ENCODE measurements around the gene ARMC12. TPM values are rescaled to one million over a fixed set of nuclear protein-coding genes. Genes with fewer than 3 reads are reported as not detected.
"Not testable (repeated sequence)": the region's sequence is repeated elsewhere in the genome, so short reads cannot be mapped to it uniquely, and the experiment has no call there.

The ARMC12 gene
- polyA plus RNA-seq, 1 donor (not counting 4 experiments of a cell fraction or from before 2014, with no cell fraction given), result 0.54 TPM

- H4K20me1 ChIP-seq (ENCODE audit: control insufficient read depth, extremely low read depth, insufficient read depth, low read length), result no peaks in the 10 kb centered on the region
- dilution Hi-C loops (cut with MboI; ENCODE audit: extremely low pct_ligation_motif_present, low sequenced_read_pairs), result no loop called here
- no peaks in the 10 kb centered on the region for H3K36me3 ChIP-seq (ENCODE audit: control insufficient read depth in 2 of 2, extremely low read depth in 1 of 2, insufficient read depth in 2 of 2, low read length in 2 of 2)
- H3K4me1 ChIP-seq (ENCODE audit: control insufficient read depth, extremely low read depth, insufficient read depth, low read length), result peaks cover 7% of the 10 kb centered on the region
- H3K4me3 ChIP-seq (ENCODE audit: control insufficient read depth in 2 of 3, extremely low read depth in 1 of 3, insufficient read depth in 2 of 3, low read depth in 1 of 3, low read length in 3 of 3), result peak within 1 kb of the TSS; percentile 61 to 89 (median 87)
- peak within 1 kb of the TSS; percentile 82 for H3K27ac ChIP-seq (ENCODE audit: control insufficient read depth, insufficient read depth, low read length)
- FAIRE-seq, result no peak
- DNase-seq (ENCODE audit: low read depth, low spot score), result no peak
- no peaks in the 10 kb centered on the region for H3K9me3 ChIP-seq (ENCODE audit: control insufficient read depth, low read depth, low read length)
- peak within 1 kb of the TSS; percentile 80 for H3K4me2 ChIP-seq (ENCODE audit: control insufficient read depth, extremely low read depth, insufficient read depth, low read depth, low read length)
- no peaks in the 10 kb centered on the region for H3K27me3 ChIP-seq (ENCODE audit: control insufficient read depth, extremely low read depth, insufficient read depth, low read length)
- TF ChIP-seq EZH2 (IDR thresholded peaks at IDR 0.05; ENCODE audit: low read length), result no peak
- no peak for TF ChIP-seq CTCF (optimal IDR thresholded peaks at IDR 0.05 in 1 of 3, IDR thresholded peaks at IDR 0.05 in 1 of 3, conservative IDR thresholded peaks at IDR 0.05 in 1 of 3; ENCODE audit: extremely low read depth in 1 of 3, insufficient read depth in 2 of 3, low read length in 3 of 3)
- peak within 1 kb of the TSS; percentile 68 for H2AFZ ChIP-seq (ENCODE audit: control insufficient read depth, low read length)
- no peaks in the 10 kb centered on the region for H3K9me1 ChIP-seq (ENCODE audit: control insufficient read depth, extremely low read depth, insufficient read depth, low read length)
- peaks cover 47% of the 10 kb centered on the region for H3K79me2 ChIP-seq (ENCODE audit: control insufficient read depth, insufficient read depth, low read length)
- H3K9ac ChIP-seq (ENCODE audit: control insufficient read depth, extremely low read depth, insufficient read depth, low read length), result peak within 1 kb of the TSS; percentile 73
Observed at GRCh38 chr6:35688605-35689322, 48.1 kb upstream of the ARMC12 start, which contains the start of gene FKBP5. FKBP5 (minus strand) TSS chr6:35688915; CDS start chr6:35642824, 46,091 bp downstream.

GRCh38 chr6:35690006-35690405 is 46.8 kb upstream of the ARMC12 start:
- H3K9ac ChIP-seq (ENCODE audit: control insufficient read depth, extremely low read depth, insufficient read depth, low read length); H2AFZ ChIP-seq (ENCODE audit: control insufficient read depth, low read length); H4K20me1 ChIP-seq (ENCODE audit: control insufficient read depth, extremely low read depth, insufficient read depth, low read length); H3K27me3 ChIP-seq (ENCODE audit: control insufficient read depth, extremely low read depth, insufficient read depth, low read length); FAIRE-seq; H3K36me3 ChIP-seq (ENCODE audit: control insufficient read depth in 2 of 2, extremely low read depth in 1 of 2, insufficient read depth in 2 of 2, low read length in 2 of 2); H3K4me2 ChIP-seq (ENCODE audit: control insufficient read depth, extremely low read depth, insufficient read depth, low read depth, low read length); H3K9me3 ChIP-seq (ENCODE audit: control insufficient read depth, low read depth, low read length); H3K4me3 ChIP-seq (ENCODE audit: control insufficient read depth in 2 of 3, extremely low read depth in 1 of 3, insufficient read depth in 2 of 3, low read depth in 1 of 3, low read length in 3 of 3); H3K27ac ChIP-seq (ENCODE audit: control insufficient read depth, insufficient read depth, low read length); H3K4me1 ChIP-seq (ENCODE audit: control insufficient read depth, extremely low read depth, insufficient read depth, low read length); DNase-seq (ENCODE audit: low read depth, low spot score); dilution Hi-C loops (cut with MboI; ENCODE audit: extremely low pct_ligation_motif_present, low sequenced_read_pairs); H3K9me1 ChIP-seq (ENCODE audit: control insufficient read depth, extremely low read depth, insufficient read depth, low read length): not testable (repeated sequence)
- peaks cover 34% of the 10 kb centered on the region for H3K79me2 ChIP-seq (ENCODE audit: control insufficient read depth, insufficient read depth, low read length)
